HG03103 (cell line): ENCODE measurements around the gene TNNI3K.
"Not testable (repeated sequence)": the region's sequence is repeated elsewhere in the genome, so short reads cannot be mapped to it uniquely, and the experiment has no call there.

Experiments used
- ATAC-seq: cut with Tn5 transposase; IDR thresholded peaks from one replicate; pipeline ENCODE4 v1.9.1; 2021; ENCODE audit warnings: low read depth; ENCODE audit not compliant: unreplicated experiment

The TNNI3K gene, protein sequence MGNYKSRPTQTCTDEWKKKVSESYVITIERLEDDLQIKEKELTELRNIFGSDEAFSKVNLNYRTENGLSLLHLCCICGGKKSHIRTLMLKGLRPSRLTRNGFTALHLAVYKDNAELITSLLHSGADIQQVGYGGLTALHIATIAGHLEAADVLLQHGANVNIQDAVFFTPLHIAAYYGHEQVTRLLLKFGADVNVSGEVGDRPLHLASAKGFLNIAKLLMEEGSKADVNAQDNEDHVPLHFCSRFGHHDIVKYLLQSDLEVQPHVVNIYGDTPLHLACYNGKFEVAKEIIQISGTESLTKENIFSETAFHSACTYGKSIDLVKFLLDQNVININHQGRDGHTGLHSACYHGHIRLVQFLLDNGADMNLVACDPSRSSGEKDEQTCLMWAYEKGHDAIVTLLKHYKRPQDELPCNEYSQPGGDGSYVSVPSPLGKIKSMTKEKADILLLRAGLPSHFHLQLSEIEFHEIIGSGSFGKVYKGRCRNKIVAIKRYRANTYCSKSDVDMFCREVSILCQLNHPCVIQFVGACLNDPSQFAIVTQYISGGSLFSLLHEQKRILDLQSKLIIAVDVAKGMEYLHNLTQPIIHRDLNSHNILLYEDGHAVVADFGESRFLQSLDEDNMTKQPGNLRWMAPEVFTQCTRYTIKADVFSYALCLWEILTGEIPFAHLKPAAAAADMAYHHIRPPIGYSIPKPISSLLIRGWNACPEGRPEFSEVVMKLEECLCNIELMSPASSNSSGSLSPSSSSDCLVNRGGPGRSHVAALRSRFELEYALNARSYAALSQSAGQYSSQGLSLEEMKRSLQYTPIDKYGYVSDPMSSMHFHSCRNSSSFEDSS

DNA sequence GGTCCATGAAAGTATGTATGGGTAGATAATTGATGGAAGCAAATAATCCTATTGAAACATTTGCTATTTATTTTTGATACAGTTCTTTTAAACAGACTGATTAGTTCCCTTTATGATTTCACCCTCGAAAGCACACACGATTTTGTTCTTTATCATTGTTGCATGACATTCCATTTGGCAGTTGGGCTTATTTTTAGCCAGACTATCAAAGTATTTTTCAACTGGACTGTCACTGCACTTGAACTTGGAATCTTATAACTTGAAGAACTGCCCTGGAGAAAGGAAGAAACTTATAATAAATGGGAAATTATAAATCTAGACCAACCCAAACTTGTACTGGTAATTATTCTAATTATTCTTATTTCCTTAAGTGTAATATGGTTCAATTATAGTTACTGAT, at the start of gene TNNI3K:
Gene TNNI3K (plus strand): TSS at position 235 of the 400 bp plus-strand sequence. CDS start 65 bp downstream, at position 300.
- ATAC-seq, result no peak

- no peak for ATAC-seq
These were observed 41.3 kb upstream of the TNNI3K start for GRCh38 chr1:74193908-74194307.

GRCh38 chr1:74195339-74195738, 39.8 kb upstream of the TNNI3K start:
- no peak for ATAC-seq

GRCh38 chr1:74197255-74197654, 37.9 kb upstream of the TNNI3K start:
- ATAC-seq, result no peak

DNA sequence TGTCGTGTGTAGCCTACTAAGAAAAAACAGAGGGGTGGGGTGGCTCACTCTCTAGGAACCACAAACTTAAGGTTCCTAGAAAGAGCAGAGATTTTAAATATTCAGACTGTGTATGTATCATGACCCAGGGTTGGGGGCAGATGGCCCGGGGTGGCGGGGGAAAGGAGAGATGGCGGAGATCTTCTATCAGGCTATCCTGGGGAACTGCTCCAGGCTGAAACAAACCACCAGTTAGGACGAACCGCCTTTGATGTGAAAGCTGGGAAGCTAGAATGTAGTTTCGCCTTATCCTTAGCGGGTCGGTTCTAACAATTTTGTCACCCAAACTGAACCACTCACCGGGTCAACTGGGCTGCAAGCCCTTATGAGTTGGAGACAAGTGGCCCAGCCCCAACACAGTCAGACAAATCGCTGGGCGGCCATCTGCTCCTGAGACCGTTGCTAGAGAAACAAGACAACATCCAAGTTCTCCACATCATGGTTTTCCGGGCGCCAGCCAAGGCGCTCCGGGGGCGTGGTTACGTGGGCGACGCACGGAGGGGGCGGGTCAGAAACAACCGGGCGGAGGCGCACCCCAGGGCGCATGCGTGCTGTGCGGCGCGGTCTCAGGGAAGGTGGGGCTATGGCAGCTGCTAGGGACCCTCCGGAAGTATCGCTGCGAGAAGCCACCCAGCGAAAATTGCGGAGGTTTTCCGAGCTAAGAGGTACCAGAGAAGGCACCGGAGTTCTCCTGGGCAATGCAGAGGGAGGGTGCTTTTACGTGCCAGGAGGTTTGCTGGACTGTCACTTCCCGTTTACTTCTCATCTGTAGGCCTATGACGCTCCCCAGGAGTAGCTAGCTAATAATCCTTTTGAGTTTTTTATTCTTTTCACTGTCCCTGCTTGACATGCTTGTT, 37.3 kb upstream of the TNNI3K start, which contains the start of the genes FPGT and LRRIQ3:
Gene FPGT (plus strand): TSS at position 586 of the 896 bp plus-strand sequence. CDS start 37 bp downstream, at position 623.
Gene LRRIQ3 (minus strand): TSS at position 520 of the 896 bp plus-strand sequence. CDS start 14,492 bp downstream, outside the sequence.
- peak; percentile 92 for ATAC-seq

- ATAC-seq, result no peak
These were observed 35.7 kb upstream of the TNNI3K start for GRCh38 chr1:74199504-74199903.

DNA sequence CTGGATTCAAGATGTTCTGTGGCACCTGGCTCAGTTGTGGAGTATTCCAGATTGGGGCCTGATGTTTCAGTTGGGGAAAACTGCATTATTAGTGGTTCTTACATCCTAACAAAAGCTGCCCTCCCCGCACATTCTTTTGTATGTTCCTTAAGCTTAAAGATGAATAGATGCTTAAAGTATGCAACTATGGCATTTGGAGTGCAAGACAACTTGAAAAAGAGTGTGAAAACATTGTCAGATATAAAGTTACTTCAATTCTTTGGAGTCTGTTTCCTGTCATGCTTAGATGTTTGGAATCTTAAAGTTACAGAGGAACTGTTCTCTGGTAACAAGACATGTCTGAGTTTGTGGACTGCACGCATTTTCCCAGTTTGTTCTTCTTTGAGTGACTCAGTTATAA, 29.9 kb upstream of the TNNI3K start:
- ATAC-seq, result no peak

GRCh38 chr1:74215229-74215628, 20.0 kb upstream of the TNNI3K start:
- no peak for ATAC-seq

- ATAC-seq, result no peak
These were observed 12.5 kb upstream of the TNNI3K start for GRCh38 chr1:74222701-74223100.

DNA sequence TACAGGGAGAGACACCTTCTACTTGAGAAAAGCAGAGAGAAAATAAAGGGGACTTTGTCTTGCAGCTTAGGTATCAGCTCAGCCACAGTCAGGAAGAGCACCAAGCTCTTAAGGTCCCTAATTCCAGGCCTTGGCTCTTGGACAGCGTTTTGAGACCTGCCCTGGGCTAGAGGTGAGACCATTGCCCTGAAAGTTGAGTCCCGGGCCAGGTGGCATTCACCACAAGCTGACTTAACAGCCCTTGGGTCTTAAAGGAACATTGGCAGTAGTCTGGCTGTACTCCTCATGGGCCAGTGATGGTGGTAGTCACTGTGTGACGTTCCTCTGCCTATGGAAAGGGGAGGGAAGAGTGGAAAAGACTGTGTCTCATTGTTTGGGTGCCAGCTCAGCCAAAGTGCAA, 11.7 kb upstream of the TNNI3K start:
- no peak for ATAC-seq

DNA sequence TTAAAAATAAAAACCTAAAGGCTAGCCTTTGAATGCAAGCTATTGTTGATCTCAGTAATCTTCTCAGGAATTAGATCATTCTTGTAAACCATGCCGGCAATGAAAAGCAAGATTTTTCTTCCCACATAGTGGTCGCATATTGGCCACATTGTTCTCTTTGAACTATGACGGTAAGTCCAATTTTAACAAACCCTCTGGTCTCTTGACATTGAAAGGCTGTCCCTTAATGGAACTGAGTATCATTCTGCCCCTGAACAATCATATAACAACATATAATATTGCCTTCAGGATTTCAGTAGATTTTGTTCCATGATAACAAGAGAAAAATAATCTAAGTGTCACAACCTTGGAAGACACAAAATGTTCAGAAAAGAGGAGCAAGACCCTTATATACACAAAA, 1.3 kb downstream of the TNNI3K start:
- ATAC-seq, result no peak

- no peak for ATAC-seq
These were observed 1.8 kb downstream of the TNNI3K start for GRCh38 chr1:74237035-74237434.

GRCh38 chr1:74237787-74238186, 2.6 kb downstream of the TNNI3K start:
- no peak for ATAC-seq

DNA sequence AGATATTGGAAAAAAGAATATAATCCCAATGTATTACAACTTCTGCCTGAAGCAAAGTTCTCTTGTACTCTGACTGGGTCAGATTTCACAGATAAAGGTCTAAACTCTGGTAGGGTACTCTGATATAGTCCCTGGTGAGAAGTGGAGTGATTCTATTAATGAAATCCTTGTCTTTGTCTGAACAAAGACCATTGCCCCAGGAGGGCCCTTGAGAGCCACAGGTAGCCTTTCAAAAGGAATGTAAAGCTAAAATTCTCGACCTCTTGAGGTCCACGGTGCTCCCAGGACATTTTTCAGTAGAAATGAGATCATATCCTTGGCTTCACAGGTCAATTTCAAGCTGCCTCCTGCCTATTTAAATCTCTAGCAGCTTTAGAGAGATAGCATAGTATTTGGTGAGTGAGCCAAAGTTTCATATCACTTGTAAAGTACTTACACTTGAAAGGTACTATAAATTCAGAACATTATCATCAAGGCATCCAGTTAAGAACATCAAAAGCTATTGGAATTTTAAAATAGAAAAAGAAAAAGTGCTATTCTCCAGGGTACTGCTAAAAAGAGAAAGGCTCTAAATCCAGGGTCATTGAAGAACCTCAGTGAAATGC, 10.1 kb downstream of the TNNI3K start:
- no peak for ATAC-seq

GRCh38 chr1:74246315-74246714, 11.1 kb downstream of the TNNI3K start:
- no peak for ATAC-seq

- no peak for ATAC-seq
These were observed 12.8 kb downstream of the TNNI3K start for GRCh38 chr1:74247881-74248528.

GRCh38 chr1:74253243-74253824, 18.1 kb downstream of the TNNI3K start:
- ATAC-seq, result not testable (repeated sequence)

DNA sequence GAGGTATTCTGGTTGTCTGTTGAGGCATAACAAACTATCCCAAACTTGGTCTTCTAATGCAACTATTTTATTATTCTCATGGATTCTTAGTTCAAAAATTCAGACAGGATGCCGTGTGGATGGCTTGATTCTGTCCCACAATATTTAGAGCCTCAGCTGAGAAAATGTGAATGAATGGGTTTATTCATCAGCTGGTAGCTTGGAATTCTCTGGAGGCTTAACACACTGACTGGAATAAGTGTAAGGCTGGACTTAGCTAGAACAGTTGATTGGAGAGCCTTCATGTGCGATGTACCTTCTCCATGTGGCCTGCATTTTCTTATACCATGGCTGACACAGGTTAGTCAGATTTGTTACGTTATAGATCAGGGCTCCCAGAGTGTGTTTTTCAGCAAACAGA, 30.8 kb downstream of the TNNI3K start:
- ATAC-seq, result no peak

- ATAC-seq, result no peak
These were observed 36.3 kb downstream of the TNNI3K start for GRCh38 chr1:74271503-74271902.
